GM18909 (cell line): ENCODE results near the gene CYB5R3.

Experiments used
- ATAC-seq: cut with Tn5 transposase; IDR thresholded peaks from one replicate; pipeline ENCODE4 v1.9.1; 2021; ENCODE audit warnings: mild to moderate bottlenecking; ENCODE audit not compliant: unreplicated experiment, poor library complexity

Gene CYB5R3

GRCh38 chr22:42646569-42647525, 2.3 kb downstream of the CYB5R3 start:
- no peak for ATAC-seq

GRCh38 chr22:42645938-42646568, 3.1 kb downstream of the CYB5R3 start:
- no peak for ATAC-seq

GRCh38 chr22:42645341-42645937, 3.8 kb downstream of the CYB5R3 start:
- no peak for ATAC-seq

- no peak for ATAC-seq
Measured at GRCh38 chr22:42644422-42645340, 4.5 kb downstream of the CYB5R3 start.

- ATAC-seq: no peak
Measured at GRCh38 chr22:42643634-42644421, 5.4 kb downstream of the CYB5R3 start.

- no peak for ATAC-seq
Measured at GRCh38 chr22:42642806-42643633, 6.2 kb downstream of the CYB5R3 start.

GRCh38 chr22:42641801-42642413, 7.3 kb downstream of the CYB5R3 start:
- ATAC-seq: no peak

GRCh38 chr22:42639541-42640241, 9.5 kb downstream of the CYB5R3 start:
- ATAC-seq: no peak

- no peak for ATAC-seq
Measured at GRCh38 chr22:42637555-42637954, 11.6 kb downstream of the CYB5R3 start.

GRCh38 chr22:42636506-42636905, 12.7 kb downstream of the CYB5R3 start:
- ATAC-seq: no peak

- no peak for ATAC-seq
Measured at GRCh38 chr22:42635531-42635930, 13.7 kb downstream of the CYB5R3 start.

- no peak for ATAC-seq
Measured at GRCh38 chr22:42633013-42633412, 16.2 kb downstream of the CYB5R3 start.

- ATAC-seq: no peak
Measured at GRCh38 chr22:42632096-42632495, 17.1 kb downstream of the CYB5R3 start.

GRCh38 chr22:42630901-42631602, 18.1 kb downstream of the CYB5R3 start:
- no peak for ATAC-seq

- ATAC-seq: no peak
Measured at GRCh38 chr22:42630211-42630610, 19.0 kb downstream of the CYB5R3 start.

- ATAC-seq: no peak
Measured at GRCh38 chr22:42627981-42628380, 21.2 kb downstream of the CYB5R3 start.
